ENCODE data around the gene PHC1.
"Not testable (repeated sequence)": the region's sequence is repeated elsewhere in the genome, so short reads cannot be mapped to it uniquely, and the experiment has no call there.

Gene PHC1

DNA sequence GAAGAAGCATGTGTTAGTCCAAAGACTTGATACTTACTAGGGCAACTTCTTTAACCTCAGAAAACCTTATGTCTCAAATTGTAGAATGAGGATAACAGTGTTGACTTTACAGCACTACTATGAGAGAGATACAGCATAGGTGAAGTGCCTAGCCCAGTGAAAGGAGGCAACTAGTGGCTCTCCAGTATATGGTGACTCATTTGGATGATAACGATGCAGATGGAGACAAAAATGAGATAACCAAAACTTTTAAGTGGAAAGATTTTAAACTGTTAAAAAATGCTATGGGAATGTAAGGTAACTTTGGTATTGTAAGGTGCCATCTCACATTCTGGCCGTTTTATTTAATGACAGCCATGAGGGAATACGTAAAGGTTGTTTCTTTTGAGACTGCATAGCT, 2.7 kb downstream of the PHC1 start:
- Mint-ChIP-seq H3K9me3 (no peaks in the 10 kb centered on the region), H3K27me3 (peaks cover 5% of the 10 kb centered on the region), H3K36me3 (peaks cover 17% of the 10 kb centered on the region), H3K4me3 (no peak overlapping the region), H3K4me1 (peaks cover 13% of the 10 kb centered on the region), H3K27ac (no peak overlapping the region)
- CTCF ChIA-PET: interaction anchor here (1.2 kb wide), 1 partner anchor 8 kb away, joined by 3 read pairs; no protein-coding TSS in a partner anchor
- DNase-seq: no peak

- Mint-ChIP-seq H3K9me3 (no peaks in the 10 kb centered on the region), H3K27me3 (peaks cover 5% of the 10 kb centered on the region), H3K4me1 (peaks cover 13% of the 10 kb centered on the region), H3K36me3 (peaks cover 17% of the 10 kb centered on the region), H3K27ac (no peak overlapping the region), H3K4me3 (no peak overlapping the region)
- CTCF ChIA-PET: interaction anchor here (1.2 to 1.4 kb wide), 2 partner anchors 9 to 121 kb away, joined by 3 read pairs; no protein-coding TSS in a partner anchor
- no peak for DNase-seq
These were observed 3.4 kb downstream of the PHC1 start for GRCh38 chr12:8917751-8918150.

GRCh38 chr12:8919643-8920042, 5.3 kb downstream of the PHC1 start:
- H3K4me1 Mint-ChIP-seq, H3K27me3 Mint-ChIP-seq, CTCF ChIA-PET, H3K4me3 Mint-ChIP-seq, DNase-seq, H3K9me3 Mint-ChIP-seq, H3K27ac Mint-ChIP-seq: not testable (repeated sequence)
- peaks cover 17% of the 10 kb centered on the region for H3K36me3 Mint-ChIP-seq

- Mint-ChIP-seq H3K27me3 (no peaks in the 10 kb centered on the region), H3K36me3 (peaks cover 17% of the 10 kb centered on the region), H3K4me1 (no peaks in the 10 kb centered on the region), H3K27ac (no peak overlapping the region), H3K9me3 (no peaks in the 10 kb centered on the region), H3K4me3 (no peak overlapping the region)
- CTCF ChIA-PET: no interaction called here
- peak; percentile 21 for DNase-seq
These were observed 8.2 kb downstream of the PHC1 start for GRCh38 chr12:8922544-8922943.

DNA sequence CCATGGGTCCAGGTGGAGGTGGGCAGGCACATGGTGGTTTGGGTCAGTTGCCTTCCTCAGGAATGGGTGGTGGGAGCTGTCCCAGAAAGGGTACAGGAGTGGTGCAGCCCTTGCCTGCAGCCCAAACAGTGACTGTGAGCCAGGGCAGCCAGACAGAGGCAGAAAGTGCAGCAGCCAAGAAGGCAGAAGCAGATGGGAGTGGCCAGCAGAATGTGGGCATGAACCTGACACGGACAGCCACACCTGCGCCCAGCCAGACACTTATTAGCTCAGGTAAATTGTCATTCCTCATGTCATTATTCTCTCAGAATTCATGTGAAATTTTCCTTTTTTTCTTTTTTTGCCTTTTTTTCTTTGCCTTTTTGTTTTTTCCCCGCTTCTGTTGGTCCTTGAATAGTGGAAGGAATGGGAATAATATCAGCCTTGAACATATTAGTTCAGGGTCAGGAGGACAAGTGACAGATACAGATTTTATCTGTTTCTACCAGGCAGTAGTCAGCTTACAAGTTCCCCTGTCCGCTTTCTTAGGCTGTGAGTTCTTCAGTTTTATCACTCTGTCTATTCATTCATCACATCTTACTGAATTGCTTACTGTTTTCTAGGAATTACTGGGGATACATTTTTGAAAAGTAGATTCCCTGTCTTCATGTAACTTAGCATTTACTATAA, 16.5 kb downstream of the PHC1 start:
- H3K27me3 Mint-ChIP-seq, H3K9me3 Mint-ChIP-seq, CTCF ChIA-PET, H3K4me1 Mint-ChIP-seq, DNase-seq, H3K27ac Mint-ChIP-seq, H3K4me3 Mint-ChIP-seq: not testable (repeated sequence)
- peaks cover 16% of the 10 kb centered on the region for H3K36me3 Mint-ChIP-seq

- H3K27me3 Mint-ChIP-seq, H3K27ac Mint-ChIP-seq, H3K4me3 Mint-ChIP-seq, H3K9me3 Mint-ChIP-seq, CTCF ChIA-PET, H3K4me1 Mint-ChIP-seq, DNase-seq: not testable (repeated sequence)
- H3K36me3 Mint-ChIP-seq: peaks cover 22% of the 10 kb centered on the region
These were observed 18.2 kb downstream of the PHC1 start for GRCh38 chr12:8932464-8932863.

GRCh38 chr12:8934080-8934479, 19.8 kb downstream of the PHC1 start:
- not testable (repeated sequence) for H3K27me3 Mint-ChIP-seq, H3K4me1 Mint-ChIP-seq, H3K4me3 Mint-ChIP-seq, H3K9me3 Mint-ChIP-seq, DNase-seq
- CTCF ChIA-PET: interaction anchor here (0.7 to 1.1 kb wide), 2 partner anchors 22 to 41 kb away, joined by 3 to 4 read pairs; no protein-coding TSS in a partner anchor
- H3K36me3 Mint-ChIP-seq: peaks cover 27% of the 10 kb centered on the region
- H3K27ac Mint-ChIP-seq: peak overlapping the region; percentile 61

- H3K36me3 Mint-ChIP-seq: peaks cover 33% of the 10 kb centered on the region
- no peaks in the 10 kb centered on the region for H3K9me3 Mint-ChIP-seq
- no peaks in the 10 kb centered on the region for H3K27me3 Mint-ChIP-seq
- H3K4me1 Mint-ChIP-seq: no peaks in the 10 kb centered on the region
- CTCF ChIA-PET: interaction anchor here (0.7 to 1.4 kb wide), 2 partner anchors 46 to 200 kb away, joined by 3 to 4 read pairs; no protein-coding TSS in a partner anchor
- DNase-seq: no peak
- no peak overlapping the region for H3K4me3 Mint-ChIP-seq
- no peak overlapping the region for H3K27ac Mint-ChIP-seq
These were observed 22.4 kb downstream of the PHC1 start for GRCh38 chr12:8936735-8937134.

GRCh38 chr12:8937842-8938442, 23.6 kb downstream of the PHC1 start:
- H3K4me3 Mint-ChIP-seq, H3K27ac Mint-ChIP-seq, H3K27me3 Mint-ChIP-seq, H3K9me3 Mint-ChIP-seq, DNase-seq, H3K4me1 Mint-ChIP-seq: not testable (repeated sequence)
- CTCF ChIA-PET: interaction anchor here (0.6 kb wide), 1 partner anchor 101 kb away, joined by 3 read pairs; no protein-coding TSS in a partner anchor
- peaks cover 41% of the 10 kb centered on the region for H3K36me3 Mint-ChIP-seq

DNA sequence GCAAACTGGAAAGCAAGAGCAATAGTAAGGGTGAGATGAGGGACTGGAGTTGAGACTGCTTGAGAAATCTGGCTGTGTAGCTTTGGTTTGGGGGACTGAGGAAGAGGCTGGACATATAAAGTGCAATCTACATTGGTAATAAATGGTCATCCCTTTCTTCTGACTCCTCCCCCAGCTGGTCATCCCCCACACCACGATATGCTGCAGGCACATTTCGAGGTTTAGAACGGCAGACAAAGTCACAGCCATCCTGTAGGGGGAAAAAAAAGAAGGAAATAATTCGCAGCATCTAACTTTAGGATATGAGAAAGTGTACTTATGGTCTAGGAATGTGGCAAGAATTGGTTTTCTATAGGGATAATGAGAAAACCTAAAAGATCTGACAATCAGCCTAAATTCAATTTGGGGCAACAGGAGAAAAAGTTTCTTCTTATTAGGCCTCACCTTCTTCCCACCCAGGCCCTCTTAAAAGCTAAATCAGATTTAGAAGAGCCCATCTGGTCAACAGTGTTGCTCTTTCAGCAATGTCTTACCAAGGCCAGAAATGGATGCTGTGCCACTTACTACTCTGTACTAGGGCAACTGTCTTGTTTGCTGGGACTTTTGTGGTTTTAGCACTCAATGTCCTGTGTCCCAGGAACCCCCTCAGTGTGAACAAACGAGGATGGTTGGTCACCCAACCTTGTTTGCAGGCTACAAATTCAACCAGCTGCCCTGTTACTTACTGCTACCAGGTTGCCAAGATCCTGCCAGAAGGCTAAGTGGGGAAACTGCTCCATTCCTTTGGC, 27.6 kb downstream of the PHC1 start:
- H3K4me1 Mint-ChIP-seq: peaks cover 12% of the 10 kb centered on the region
- H3K27ac Mint-ChIP-seq: peak overlapping the region; percentile 21
- no peak overlapping the region for H3K4me3 Mint-ChIP-seq
- no peaks in the 10 kb centered on the region for H3K27me3 Mint-ChIP-seq
- no peak for DNase-seq
- H3K9me3 Mint-ChIP-seq: no peaks in the 10 kb centered on the region
- H3K36me3 Mint-ChIP-seq: peaks cover 51% of the 10 kb centered on the region
- CTCF ChIA-PET: no interaction called here

DNA sequence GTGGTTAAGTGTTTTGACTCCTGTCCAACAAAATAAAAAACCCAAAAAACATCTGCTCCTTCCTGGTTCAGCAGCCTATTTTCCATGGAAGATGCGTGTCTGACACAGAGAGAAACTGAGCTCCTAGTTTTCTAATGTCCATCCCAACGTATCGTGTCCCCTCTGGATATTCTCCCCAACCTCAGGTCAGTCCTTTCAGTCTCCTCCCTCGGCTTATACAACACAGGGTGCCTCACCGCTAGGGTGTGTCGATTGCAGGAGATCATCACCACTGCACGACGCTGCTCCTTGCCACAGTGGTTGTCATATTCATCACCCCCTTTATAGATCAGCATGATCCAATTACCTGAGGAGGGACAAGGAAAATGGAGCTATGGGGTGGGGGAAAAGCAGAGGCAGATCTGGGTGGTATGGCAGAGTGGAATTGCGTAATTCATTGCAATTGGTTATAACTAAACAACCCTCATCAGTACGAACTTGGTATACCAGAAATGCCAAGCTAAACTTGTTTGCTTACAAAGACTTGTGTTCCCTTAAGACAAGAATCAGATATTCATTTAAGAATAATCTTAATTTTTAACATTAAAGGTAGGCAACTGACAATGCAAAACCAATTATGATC, 29.4 kb downstream of the PHC1 start:
- H3K4me3 Mint-ChIP-seq: no peak overlapping the region
- H3K27me3 Mint-ChIP-seq: no peaks in the 10 kb centered on the region
- peaks cover 51% of the 10 kb centered on the region for H3K36me3 Mint-ChIP-seq

DNA sequence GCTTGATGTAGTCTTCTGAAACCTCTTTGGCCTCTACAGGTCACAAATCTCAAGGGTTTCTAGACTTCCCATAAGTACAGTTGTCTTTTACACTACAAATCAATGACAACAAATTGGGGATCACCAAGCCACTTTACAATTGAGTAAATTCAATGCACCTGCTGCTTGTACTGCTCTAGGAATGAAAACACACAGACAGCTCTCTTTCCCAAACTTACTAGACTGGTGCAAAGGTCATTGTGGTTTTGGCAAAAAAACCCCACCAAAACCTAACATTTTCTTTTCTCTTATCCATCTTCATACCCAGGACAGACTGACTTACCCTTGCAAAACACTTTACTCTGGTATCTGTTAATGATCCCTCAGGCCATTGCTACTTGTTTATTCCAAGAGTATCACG, 32.4 kb downstream of the PHC1 start:
- Mint-ChIP-seq H3K36me3 (peaks cover 43% of the 10 kb centered on the region), H3K4me3 (peak overlapping the region; percentile 16), H3K27me3 (no peaks in the 10 kb centered on the region), H3K4me1 (peaks cover 38% of the 10 kb centered on the region), H3K27ac (peak overlapping the region; percentile 9), H3K9me3 (no peaks in the 10 kb centered on the region)
- no peak for DNase-seq
- CTCF ChIA-PET: interaction anchor here (1.4 kb wide), 1 partner anchor 56 kb away, joined by 4 read pairs; no protein-coding TSS in a partner anchor

More for the DNA sequence above, 29.4 kb downstream of the PHC1 start:
- H3K9me3 Mint-ChIP-seq: no peaks in the 10 kb centered on the region
- H3K4me1 Mint-ChIP-seq: peaks cover 27% of the 10 kb centered on the region
- CTCF ChIA-PET: interaction anchor here (1.2 kb wide), 1 partner anchor 106 kb away, joined by 3 read pairs; no protein-coding TSS in a partner anchor
- DNase-seq: no peak
- no peak overlapping the region for H3K27ac Mint-ChIP-seq

GRCh38 chr12:8947737-8948136, 33.4 kb downstream of the PHC1 start:
- H3K4me3 Mint-ChIP-seq: peak overlapping the region; percentile 56
- peaks cover 48% of the 10 kb centered on the region for H3K4me1 Mint-ChIP-seq
- CTCF ChIA-PET: interaction anchor here (0.9 to 1.5 kb wide), 2 partner anchors 106 to 266 kb away, joined by 3 read pairs; no protein-coding TSS in a partner anchor
- H3K27ac Mint-ChIP-seq: no peak overlapping the region
- DNase-seq: no peak
- H3K27me3 Mint-ChIP-seq: no peaks in the 10 kb centered on the region
- peaks cover 3% of the 10 kb centered on the region for H3K9me3 Mint-ChIP-seq
- peaks cover 37% of the 10 kb centered on the region for H3K36me3 Mint-ChIP-seq
